Measurements from ENCODE around the gene CLDN9.

CLDN9 gene

DNA sequence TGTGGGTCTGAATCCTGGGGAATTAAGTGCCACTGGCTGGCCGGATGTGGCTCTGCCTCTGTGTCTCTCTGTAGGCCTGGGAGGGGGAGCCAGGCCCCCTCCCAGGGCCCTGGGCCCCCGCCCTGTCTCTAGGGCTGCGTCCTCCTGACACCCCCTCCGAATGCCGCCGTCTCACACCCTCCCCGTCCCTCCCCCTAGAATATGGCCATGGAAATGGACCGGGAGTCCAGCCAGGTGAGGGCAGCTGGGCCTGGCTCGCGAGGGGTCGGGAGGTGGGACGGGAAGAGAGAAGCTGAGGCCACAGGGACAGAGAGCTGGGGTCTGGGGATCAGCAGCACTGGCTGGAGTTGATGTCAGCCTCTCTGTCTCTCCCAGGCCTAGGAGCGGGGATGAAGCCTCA, 16.4 kb upstream of the CLDN9 start:
- DNase-seq, result no peak

DNA sequence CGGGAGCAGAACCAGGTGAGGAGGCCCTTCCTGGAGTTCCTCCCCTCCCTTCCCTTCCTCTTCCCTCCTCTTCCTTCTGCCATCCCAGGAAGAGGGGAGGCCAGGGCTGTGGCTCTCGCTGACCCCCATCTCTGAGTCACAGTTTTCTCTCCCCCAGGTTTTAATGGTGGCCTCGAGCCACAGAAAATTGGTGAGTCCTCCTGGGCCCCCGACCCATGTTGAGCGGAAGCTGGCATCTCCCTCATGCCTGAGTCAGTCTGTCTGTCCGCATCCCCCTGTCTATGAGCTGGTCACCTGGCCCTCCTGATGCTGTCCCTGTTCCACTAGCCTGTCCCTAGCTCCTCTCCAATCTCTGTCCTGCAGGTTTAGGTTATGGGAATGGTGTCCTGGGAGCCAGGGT, 12.8 kb upstream of the CLDN9 start:
- no peak for DNase-seq

DNA sequence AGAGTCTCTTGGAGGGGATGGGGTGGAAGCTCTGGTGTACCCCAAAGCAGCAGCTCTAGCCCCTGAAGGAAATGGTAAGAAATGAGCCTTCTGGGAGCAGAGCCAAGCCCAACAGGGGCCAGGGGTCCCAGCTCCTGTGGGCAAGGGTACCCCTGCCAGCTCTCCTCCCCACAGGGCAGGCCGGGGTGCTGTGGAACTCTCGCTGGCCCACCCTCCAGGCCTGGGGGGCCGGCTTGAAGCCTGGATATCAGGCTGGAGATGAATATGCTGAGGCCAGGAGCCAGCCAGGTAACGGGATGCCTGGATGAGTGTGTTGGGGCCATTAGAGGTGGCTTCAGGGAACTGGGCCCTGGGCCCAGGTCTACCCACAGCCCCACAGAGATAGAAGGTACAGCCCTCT, 12.2 kb upstream of the CLDN9 start:
- DNase-seq, result no peak

DNA sequence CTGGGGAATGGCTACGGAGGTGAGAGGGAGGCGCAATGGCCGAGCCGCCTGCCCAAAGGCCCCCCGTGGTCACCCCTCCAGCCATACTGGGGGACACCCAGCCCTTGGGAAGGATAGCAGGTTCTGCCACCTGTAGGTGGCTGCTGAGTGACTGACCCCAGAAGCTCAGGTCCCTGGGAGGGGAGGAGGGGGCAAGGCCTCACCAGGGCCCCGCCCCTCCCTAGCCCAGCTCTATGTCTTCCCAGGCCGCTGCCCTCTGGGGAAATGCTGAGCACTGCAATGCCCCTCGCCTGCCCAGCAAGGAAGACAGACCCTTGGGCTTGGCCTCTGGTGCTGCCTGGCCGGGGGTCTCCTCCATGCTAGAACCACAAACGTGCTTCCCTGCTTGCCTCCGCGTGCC, 11.4 kb upstream of the CLDN9 start:
- DNase-seq, result no peak

DNA sequence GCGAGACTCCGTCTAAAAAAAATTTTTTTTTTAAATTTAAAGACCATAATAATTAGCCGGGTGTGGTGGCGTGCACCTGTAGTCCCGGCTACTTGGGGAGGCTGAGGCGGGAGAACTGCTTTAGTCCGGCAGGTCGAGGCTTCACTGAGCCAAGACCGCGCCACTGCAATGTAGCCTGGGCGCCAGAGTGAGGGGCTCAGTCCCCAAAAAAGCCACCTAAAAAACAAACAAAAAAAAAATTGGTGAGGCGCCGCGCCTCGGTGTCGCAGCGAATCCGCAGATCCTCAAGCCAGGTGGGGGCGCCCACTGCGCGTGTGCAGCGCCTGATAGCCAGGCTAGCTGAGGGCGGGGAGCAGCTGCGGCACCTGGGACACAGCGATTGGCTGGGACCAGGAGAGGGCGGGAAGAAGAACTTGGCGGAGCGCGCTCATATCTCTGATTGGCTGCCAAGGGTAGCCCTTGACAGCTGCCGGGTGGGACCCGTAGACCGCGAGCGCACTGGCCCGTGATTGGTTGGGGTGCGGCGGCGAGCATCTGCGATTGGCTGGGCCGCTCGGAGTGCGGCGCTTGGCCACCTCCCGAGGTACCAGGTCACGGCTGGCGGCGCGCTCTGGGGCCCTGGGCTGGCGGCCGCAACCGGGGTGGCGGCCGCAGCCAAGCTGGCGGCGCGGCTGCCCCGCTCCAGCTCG, 9.0 kb upstream of the CLDN9 start:
- DNase-seq, result peak; percentile 95

DNA sequence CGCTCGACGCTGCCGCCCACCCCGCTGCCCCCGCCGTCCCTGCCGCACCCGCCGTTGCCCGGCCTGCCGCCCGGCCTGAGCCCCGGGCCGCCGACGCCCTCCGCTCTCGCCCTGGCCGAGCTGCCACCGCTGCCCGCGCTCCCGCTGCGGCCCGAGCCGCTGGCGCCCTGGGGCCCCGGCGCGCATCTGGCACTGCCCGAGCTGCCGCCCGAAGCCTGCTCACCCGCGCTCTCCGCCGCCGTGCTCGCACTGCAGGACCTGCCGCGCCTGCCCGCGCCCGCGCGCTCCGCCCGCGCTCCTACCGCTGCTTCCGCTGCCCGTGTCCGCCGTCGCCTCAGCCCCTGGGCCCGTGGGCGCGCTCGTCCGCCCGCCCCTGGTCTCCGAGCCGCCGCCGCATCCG, 8.4 kb upstream of the CLDN9 start:
- DNase-seq, result no peak

DNA sequence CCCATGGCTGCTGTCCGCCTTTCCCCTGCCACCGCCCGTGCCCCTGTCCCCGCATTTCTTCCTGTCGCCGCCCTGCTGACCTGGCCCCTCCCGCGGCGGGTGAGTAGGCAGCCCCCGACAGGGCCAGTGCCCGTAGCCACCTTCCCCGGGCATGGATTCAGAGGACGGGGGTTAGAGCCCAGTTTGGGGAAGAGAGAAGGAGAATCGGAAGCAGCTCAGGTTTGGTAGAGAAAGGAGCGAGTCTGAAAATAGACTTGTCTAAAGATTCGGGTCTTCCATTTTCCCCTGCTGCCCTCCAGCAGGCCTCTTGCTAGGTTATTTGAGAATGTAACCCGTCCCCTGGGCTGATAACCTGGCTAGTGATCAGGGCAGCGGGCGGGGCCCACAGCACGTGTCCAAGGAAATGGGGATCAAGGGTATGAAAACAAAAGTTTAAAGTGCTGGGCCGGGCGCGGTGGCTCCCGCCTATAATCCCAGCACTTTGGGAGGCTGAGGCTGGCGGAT, 7.9 kb upstream of the CLDN9 start:
- DNase-seq, result no peak

DNA sequence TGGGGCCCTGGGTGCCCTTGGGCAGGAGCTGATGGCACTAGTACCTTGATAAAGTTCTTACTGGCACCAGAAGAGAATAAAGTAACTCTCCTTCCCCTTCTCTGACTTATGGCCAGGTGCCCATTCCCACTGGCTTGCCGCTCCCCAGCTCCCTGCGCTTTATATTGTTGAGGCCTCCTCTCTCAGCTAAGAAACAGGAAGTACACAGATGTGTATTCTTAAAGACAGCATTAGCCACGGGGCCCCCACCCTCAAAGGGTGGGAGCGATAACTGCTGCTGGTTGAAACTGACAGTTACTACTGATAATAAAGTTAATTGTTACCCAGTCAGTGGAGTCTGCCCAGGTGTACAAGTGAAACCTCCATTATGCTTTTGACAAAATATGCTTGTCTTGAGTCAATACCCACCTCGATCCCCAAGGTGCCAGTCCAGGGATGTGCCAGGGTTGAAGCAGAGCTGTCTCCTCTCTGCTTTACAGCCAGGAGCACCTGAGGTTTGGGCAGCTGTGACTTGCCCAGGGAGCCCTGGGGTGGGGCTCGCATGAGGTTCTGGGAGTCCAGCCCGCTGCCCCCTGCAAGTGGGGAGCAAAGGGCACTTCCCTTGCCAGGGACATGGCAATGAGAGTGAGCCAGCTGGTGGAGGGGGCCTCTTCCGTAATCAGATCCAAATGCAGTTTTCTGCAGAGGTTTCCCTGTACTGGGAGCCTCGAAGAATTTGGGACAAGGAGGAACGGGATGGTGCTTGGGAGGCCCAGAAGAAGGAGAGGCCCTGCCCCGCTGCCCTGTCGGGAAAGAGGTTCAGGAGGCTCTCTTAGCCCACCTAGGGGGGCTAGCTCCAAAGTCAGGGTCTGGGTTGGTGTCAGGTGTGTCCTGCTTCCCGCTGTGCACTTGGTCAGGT, 5.4 kb upstream of the CLDN9 start:
- DNase-seq, result no peak

DNA sequence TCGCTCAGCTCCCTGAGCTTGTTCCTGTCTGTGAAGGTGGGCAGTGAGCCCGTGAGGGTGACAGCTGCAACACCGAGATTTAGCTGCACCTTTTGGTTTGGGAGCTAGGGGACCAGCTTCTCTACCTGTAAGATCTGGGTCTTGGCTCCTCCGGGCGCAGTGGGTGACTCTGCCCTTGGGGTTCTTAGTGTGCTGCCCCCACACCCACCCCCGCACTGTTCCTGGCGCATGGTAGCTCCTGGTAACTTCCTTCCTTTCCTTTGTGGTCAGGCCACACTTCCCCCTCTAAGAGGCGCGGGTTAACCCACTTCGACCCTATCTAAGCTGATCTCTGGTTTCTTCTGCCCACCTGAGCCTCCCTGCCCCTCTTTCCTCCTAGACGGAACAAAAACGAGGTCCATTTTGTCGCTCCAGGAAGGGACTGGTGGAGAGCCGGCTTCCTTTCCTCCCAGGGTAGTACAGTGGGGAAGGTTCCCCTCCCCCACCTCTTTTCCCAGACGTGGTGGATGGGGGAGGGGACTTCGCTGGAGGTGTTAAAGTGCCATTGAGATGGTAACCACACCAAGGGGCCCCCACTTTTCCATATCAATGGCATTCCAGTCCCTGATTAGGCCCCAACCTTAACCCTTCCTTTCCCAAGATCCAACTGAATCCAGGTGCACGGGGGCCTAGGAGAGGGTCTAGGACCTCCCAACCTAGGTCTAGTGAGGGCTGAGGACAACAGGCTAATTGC, 4.6 kb upstream of the CLDN9 start:
- DNase-seq, result no peak

DNA sequence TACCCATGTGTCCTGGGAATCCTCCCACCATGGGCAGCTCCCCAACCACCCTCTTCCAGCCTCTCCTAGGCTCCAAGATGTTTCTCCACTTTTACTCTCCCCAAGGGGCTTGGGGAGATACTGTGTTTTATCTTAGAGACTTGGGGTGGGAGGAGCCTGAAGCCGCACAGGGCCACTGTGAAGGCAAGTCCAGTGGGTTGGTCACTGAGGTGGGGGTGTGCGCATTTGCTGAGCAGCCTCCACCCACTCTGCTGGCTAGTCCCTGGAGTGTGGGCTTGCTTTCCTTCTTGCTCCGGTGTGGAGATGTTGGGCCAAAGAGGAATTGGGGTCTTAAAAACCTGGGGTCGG, 4.1 kb upstream of the CLDN9 start:
- DNase-seq, result no peak

DNA sequence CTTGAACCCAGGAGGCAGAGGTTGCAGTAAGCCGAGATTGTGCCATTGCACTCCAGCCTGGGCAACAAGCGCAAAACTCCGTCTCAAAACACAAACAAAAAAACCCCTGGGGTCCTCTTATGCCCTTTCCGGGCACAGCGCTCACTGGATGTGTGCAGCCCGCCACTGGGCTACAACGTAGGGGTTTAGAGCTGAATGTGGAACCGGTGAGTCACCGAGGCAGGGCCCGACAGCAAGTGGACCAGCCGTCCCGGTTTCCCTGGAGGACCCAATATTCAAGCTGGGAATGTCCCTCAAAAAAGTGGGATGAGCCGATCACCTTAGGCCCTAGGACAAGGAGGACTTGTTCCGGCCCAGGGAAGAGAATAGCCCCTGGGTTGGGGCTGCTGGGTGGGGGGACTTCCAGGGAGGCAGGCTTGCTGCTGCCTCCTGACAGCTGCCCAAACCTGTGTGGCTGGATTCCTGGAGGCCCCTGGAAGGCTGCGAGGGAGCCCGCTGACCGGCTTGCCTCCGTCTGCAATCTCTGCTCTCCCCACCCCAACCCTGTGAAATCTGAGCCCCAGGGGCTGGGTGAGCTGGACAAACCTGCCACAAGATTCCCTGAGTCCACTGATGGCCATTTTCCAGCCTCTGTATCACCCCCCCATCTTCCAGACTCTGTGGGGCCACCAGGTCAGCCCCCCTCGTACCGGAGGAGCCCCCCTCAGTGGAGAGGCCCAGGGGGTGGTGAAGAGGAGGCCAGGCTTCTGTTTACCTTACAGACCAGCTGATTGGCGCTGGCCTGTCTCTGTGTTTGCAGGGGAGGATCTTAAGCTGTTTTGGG, 2.9 kb upstream of the CLDN9 start:
- DNase-seq, result no peak

DNA sequence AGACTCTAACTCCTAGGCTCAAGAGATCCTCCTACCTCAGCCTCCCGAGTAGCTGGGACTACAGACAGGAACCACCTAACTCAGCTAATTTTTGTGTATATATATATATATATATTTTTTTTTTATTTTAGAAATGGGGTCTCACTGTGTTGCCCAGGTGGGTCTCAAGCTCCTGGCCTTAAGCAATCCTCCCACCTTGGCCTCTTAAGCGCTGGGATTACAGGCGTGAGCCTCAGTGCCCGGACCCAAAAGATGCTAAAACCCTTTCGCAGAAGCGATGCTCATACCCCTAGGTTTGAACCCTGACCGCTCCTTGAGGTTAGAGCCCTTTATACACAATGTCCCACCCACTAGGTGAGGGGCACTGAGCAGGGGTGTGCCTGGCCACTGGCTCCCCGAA, 2.2 kb upstream of the CLDN9 start:
- DNase-seq, result no peak

DNA sequence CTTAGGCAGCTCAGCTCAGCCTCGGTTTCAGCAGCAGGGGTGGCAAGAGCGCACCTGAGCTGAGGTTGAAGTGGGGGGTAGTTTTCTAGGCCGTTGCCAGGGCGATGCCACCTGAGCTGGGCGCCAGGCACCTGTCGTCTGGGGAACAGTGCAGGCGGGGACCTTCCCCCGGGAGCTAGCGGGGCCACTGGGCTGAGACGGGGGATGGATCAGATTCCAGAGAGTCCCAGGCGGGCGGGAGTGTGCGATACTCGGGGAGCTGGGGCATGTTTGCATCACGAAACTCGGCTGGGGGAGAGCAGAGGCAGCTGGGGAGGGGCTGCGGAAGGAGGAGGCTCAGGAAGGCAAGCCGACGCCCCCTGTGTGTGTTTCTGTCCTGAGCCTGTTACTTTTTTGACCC, 477 bp upstream of the CLDN9 start:
- no peak for DNase-seq

DNA sequence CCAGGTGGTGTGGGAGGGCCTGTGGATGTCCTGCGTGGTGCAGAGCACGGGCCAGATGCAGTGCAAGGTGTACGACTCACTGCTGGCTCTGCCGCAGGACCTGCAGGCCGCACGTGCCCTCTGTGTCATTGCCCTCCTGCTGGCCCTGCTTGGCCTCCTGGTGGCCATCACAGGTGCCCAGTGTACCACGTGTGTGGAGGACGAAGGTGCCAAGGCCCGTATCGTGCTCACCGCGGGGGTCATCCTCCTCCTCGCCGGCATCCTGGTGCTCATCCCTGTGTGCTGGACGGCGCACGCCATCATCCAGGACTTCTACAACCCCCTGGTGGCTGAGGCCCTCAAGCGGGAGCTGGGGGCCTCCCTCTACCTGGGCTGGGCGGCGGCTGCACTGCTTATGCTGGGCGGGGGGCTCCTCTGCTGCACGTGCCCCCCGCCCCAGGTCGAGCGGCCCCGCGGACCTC, 798 bp downstream of the CLDN9 start:
- no peak for DNase-seq

DNA sequence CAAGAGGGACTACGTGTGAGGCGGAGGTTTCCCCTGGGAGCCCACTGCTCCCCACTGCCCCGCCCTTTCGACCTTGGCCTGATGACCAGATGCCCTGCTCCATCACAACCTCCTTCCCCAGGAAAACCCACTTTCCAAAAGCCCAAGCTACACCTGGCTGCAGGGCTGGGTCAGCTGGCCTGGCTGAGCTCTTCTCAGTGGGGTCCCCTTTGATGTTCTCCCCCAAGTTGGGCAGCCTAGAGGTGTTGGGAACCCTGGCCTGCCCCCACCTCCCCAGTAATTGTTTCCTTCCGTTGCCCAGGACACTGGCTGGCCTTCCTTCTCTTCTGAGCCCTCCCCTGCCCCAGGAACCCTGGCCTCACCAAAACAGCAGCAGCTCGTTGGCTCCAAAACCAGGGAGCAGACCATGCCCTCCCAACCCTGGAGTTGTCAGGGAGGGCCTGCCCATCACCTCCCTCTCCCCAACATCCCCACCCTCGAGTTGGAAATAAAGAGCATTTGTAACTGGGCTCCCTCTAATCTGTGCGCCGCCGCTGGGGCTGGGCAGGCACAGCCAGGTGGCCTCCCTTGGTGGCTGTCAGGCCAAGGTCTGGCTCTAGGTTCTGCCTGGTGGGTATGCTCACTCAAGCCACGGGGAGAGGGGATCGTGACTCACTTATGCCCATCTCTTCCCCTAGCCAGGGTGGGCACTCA, 1.4 kb downstream of the CLDN9 start:
- no peak for DNase-seq

DNA sequence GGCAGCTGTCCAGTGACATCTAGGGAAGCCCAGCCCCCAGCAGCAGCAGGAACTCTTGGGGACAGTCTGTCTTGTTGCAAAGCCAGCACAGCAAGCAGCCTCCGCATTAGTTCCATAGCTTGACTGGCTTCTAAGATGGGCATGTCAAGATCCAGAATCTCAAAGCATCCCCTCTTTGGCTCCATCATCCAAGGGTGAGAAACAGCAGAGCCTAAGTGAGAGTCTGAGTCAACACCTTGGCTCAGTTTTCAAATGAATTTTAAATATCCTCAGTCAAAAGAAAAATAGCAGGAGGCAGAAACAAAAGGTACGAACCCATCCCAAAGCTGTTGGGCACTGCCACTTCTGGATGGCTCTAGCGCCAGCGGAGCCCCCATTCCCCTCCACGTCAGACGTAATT, 2.2 kb downstream of the CLDN9 start:
- DNase-seq, result no peak

DNA sequence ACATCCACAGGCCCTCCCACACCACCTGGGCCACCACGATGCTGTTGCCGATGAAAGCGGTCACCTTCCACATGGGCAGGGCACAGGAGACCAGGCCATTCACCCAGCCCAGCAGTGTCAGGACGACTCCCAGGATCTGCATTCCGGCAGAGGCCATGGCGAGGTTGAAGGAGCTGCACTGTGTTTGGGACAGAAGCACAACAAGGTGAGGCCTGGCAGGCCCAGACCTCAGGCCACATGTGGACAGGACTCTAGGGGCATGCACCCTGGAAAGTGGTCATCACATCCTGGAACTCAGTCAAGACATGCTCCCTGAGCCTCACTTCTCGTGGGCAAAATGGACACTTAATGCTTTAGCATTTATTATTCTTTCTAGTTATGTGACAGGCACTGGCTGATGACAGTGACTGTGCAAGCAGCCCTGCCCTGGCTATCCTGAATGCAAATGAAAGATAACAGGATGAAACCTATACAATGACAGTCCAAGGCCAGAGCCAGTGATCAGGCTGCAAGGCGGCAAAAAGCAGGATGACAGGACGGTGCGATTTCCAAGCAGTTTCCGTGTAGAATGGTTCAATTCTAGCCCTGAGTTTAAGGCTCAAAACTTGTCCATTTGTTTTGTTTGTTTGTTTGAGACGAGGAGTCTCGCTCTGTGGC, 3.3 kb downstream of the CLDN9 start:
- no peak for DNase-seq

DNA sequence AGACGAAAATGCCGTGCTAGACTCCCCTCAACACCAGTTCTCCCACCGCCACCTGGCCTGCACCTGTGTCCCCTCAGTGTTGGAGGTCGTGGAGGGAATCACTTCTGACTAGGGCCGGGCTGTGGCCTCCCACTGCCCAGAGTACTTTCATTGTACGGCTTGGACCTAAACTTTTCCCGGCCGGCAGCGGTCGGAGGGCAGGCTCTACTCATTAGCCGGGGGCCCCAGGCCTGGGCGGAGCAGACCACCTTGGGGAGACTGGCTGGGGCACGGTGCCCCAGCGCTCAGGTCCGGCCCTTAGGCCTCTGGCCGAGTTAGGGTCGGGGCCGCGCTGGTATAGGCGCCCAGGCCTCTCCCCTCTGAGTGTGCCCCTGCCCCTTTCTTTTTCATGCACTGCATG, 4.6 kb downstream of the CLDN9 start:
- no peak for DNase-seq

DNA sequence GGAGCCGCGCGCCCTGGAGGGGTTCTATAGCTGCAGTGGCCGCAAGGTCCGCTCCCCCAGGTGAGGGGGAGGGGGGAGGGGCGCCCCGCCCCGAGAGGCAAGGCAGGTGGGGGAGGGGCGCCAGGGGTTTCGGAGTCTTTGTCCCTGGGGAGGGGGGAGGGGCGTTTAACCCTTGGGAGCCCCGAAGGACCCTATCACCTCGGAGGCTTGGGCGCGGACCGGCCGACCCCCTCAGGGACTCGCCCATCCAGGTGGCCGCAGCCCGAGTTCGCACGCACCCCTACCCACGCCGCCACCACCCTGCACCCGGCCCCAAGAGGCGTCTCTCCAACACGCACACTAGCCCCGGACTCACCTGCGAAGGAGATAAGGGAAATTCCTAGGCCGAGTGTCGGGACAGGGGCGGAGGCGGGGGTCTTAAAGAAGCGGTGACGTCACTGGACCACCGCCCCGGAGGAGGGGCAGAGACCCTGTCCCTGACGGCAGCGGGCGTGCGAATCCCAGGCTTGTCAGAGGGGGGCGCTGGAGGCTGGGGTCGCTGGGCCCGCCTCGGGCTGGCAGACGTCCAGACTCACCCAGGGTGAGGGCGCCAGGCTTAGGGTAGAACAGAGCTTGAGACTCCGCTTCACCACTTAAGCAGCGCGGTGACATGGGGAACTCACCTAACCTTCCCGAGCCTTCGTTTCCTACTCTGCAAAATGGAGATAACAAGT, 5.2 kb downstream of the CLDN9 start, which contains the start of gene CLDN6:
CLDN6 (minus strand) TSS at position 390 of the 713 bp plus-strand sequence. CDS start 2,162 bp downstream, outside the sequence.
- DNase-seq, result no peak

DNA sequence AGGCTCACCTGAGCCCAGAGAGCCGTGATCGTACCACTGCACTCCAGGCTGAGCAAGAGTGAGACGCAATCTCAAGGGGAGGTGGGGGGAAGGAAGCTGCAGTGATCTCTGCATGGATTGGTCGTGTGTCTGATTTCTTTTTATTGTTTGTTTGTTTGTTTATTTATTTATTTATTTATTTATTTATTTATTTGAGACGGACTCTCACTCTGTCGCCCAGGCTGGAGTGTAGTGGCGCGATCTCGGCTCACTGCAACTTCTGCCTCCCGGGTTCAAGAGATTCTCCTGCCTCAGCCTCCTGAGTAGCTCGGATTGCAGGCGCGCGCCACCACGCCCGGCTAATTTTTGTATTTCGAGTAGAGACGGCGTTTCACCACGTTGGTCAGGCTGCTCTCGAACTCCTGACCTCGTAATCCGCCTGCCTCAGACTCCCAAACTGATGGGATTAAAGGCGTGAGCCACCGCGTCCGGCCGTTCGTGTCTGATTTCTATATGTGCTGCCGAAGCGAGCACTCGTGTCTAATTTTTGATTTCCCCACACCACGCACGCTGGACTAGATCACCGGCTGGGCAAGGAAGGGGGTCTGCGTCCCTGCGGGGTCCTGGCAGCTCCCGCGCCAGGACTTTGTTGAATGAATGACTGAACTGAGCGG, 7.0 kb downstream of the CLDN9 start:
- DNase-seq, result no peak

Measured in right forelimb (tissue), 1 donor.